ENCODE measurements around the gene EPHX1.

GRCh38 chr1:225840713-225841112 is 30.8 kb downstream of the EPHX1 start:
- TF ChIP-seq CTCF (IDR thresholded peaks at IDR 0.05) (no peak), POLR2A (IDR thresholded peaks at IDR 0.05) (no peak), POLR2AphosphoS5 (IDR thresholded peaks at IDR 0.05) (no peak)
